Bronchial epithelial cell (primary cell): ENCODE results near the gene HSD17B12. TPM values are rescaled to one million over a fixed set of nuclear protein-coding genes. Genes with fewer than 3 reads are reported as not detected.
"Not testable (repeated sequence)": the region's sequence is repeated elsewhere in the genome, so short reads cannot be mapped to it uniquely, and the experiment has no call there.

Source experiments
- DNase-seq: peaks from one replicate; pipeline ENCODE4 v3.0.0-alpha.2; 2010; ENCODE audit warnings: low read depth
- FAIRE-seq: peaks from 2 replicates; lab custom pipeline; 2011; peaks lifted over from hg19 to GRCh38; lab: Jason Lieb, UNC
- H3K27me3 ChIP-seq: 2 replicates; pipeline ENCODE4 v1.5.1; 2011; ENCODE audit warnings: low read length; ENCODE audit not compliant: control insufficient read depth, insufficient read depth
- H3K36me3 ChIP-seq: 2 replicates; pipeline ENCODE4 v1.5.1; 2011; ENCODE audit warnings: low read length; ENCODE audit not compliant: control insufficient read depth, insufficient read depth
- H3K4me3 ChIP-seq: 2 replicates; pipeline ENCODE4 v1.5.1; 2011; ENCODE audit warnings: mild to moderate bottlenecking, low read depth, low read length, control low read depth
- total RNA-seq: library from RNA; depleted of rRNA; stranded (reverse); fragments of >200 nt; gene quantifications from 2 replicates; pipeline ENCODE4 v1.2.1, GENCODE V29; 2014
- TF ChIP-seq, protein P1 (sequence below): IDR thresholded peaks from 2 replicates; pipeline ENCODE4 v1.5.1; 2011; ENCODE audit warnings: mild to moderate bottlenecking, moderate library complexity, low read length, control low read depth, inconsistent platforms; ENCODE audit not compliant: insufficient read depth, severe bottlenecking

Gene HSD17B12
- total RNA-seq, 1 donor from 2014 or later = 103 TPM

DNA sequence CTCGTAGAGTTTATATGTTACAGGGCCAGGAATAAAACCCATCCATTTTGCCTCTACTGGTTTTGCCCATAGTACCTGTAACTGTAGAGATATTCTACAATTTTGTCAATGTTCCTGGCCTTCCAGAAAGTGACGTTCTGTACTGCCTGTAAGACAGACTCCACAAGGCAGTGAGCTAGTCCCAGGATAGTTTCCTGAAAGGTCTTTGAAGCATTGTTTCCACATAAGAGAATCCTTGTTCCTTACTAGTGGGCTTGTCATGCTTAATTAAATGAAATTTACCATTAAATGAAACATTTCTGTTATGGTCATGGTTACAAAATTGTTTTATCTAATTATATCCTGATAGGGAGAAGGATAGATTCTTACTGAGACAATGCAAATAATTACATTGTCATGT lies 80.4 kb downstream of the HSD17B12 start:
- TF ChIP-seq, protein P1, sequence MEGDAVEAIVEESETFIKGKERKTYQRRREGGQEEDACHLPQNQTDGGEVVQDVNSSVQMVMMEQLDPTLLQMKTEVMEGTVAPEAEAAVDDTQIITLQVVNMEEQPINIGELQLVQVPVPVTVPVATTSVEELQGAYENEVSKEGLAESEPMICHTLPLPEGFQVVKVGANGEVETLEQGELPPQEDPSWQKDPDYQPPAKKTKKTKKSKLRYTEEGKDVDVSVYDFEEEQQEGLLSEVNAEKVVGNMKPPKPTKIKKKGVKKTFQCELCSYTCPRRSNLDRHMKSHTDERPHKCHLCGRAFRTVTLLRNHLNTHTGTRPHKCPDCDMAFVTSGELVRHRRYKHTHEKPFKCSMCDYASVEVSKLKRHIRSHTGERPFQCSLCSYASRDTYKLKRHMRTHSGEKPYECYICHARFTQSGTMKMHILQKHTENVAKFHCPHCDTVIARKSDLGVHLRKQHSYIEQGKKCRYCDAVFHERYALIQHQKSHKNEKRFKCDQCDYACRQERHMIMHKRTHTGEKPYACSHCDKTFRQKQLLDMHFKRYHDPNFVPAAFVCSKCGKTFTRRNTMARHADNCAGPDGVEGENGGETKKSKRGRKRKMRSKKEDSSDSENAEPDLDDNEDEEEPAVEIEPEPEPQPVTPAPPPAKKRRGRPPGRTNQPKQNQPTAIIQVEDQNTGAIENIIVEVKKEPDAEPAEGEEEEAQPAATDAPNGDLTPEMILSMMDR = no peak
- Histone ChIP-seq H3K27me3 (no peaks in the 10 kb centered on the region), H3K36me3 (no peaks in the 10 kb centered on the region), H3K4me3 (no peak overlapping the region)
- FAIRE-seq = no peak
- no peak for DNase-seq

DNA sequence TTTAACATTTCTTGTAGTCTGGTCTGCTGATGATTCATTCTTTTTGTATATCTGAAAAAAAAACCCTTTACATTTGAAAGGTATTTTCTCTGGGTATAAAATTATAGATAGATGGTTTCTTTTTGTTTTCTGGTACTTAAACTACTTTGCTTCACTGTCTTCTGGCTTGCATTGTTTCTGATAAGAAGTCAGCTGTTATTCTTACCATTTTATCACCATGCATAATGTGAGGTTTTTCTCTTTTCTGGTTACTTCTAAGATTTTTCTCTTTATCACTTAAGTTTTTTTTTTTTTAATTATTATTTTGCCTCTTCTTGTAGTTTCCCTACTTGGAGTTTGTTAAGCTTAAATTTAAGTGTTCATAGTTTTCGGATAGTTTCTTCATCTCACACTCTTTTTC lies 84.7 kb downstream of the HSD17B12 start:
- TF ChIP-seq, protein P1 = no peak
- no peak for FAIRE-seq
- Histone ChIP-seq H3K36me3 (peaks cover 2% of the 10 kb centered on the region), H3K27me3 (no peaks in the 10 kb centered on the region), H3K4me3 (no peak overlapping the region)
- no peak for DNase-seq

DNA sequence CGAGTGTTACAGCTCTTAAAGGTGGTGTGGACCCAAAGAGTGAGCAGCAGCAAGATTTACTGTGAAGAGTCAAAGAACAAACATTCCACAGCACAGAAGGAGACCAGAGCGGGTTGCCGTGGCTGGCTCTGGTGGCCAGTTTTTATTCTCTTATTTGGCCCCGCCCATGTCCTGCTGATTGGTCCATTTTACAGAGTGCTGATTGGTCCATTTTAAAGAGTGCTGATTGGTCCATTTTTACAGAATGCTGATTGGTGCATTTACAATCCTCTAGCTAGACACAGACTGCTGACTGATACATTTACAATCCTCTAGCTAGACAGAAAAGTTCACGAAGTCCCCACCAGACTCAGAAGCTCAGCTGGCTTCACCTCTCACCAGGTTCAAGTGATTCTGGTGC lies 88.1 kb downstream of the HSD17B12 start:
- H3K27me3 ChIP-seq, H3K36me3 ChIP-seq, H3K4me3 ChIP-seq, DNase-seq, FAIRE-seq: not testable (repeated sequence)

DNA sequence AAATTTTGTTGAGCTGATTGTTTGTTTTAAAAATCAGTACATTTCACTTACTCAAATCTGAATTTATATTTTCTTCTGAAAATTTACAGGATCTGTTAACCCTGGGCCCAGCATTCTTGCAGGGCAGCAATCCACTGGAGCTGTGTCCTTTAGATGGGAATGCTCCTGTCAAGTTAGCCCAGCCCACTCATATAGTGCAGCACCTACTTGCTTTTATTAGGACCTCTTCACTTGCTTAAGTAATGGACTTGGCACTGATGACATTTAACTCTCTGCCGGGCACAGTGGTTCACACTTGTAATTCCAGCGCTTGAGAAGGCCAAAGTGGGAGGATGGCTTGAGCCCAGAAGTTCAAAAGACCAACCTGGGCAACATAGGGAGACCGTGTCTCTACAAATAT lies 89.6 kb downstream of the HSD17B12 start:
- FAIRE-seq (no peak), DNase-seq (no peak)
- no peaks in the 10 kb centered on the region for H3K27me3 ChIP-seq
- TF ChIP-seq, protein P1 = no peak
- peaks cover 5% of the 10 kb centered on the region for H3K36me3 ChIP-seq
- no peak overlapping the region for H3K4me3 ChIP-seq

DNA sequence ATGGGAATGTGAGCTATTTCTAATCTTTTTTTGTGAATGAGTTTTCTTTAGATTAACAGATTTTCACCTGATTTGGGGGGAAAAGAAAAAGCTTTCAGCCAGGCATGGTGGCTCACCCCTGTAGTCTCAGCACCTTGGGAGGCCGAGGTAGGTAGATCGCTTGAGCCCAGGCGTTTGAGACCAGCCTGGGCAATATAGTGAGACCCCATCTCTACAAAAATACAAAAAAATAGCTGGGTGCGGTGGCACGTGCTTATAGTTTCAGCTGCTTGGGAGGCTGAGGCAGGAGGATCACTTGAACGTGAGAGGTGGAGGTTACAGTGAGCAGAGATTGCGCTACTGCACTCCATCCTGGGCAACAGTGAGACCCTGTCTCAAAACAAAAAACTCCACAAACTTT lies 92.2 kb downstream of the HSD17B12 start:
- no peak for DNase-seq
- Histone ChIP-seq H3K27me3 (no peaks in the 10 kb centered on the region), H3K4me3 (no peak overlapping the region), H3K36me3 (peaks cover 5% of the 10 kb centered on the region)
- no peak for FAIRE-seq
- TF ChIP-seq, protein P1 = no peak

DNA sequence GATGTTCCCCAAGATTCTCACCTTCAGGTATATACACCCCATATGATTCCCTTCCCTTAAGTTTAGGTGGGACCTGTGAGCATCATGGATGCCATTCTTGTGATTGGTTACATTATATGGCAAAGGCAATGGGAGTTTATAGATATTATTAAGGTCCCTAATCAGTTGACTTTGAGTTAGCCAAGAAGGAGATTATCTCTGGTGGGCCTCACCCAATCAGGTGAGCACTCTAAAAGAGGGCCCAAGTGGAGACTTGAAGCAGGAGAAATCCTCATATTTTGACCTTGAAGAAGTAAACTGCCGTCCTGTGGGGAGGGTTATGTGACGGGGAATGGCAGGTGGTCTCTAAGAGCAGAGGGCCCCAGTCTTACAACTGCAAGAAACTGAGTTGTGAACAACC lies 94.2 kb downstream of the HSD17B12 start:
- no peak overlapping the region for H3K4me3 ChIP-seq
- H3K36me3 ChIP-seq = peaks cover 3% of the 10 kb centered on the region
- no peaks in the 10 kb centered on the region for H3K27me3 ChIP-seq
- no peak for FAIRE-seq
- DNase-seq = no peak
- TF ChIP-seq, protein P1 = no peak
